Thymus (tissue), 11 donors: ENCODE results near the gene CD6. TPM values are rescaled to one million over a fixed set of nuclear protein-coding genes. Genes with fewer than 3 reads are reported as not detected.

Experiments used
- DNase-seq, 9 donors: peaks; one replicate each; pipeline ENCODE4 v3.0.0-alpha.2; 2013; ENCODE audit warnings: low spot score in 9 of 9, low read depth in 6 of 9, missing footprints in 1 of 9
- H3K27ac ChIP-seq, 2 donors: one replicate each; pipeline ENCODE4 v1.5.1; 2013; ENCODE audit warnings: control low read depth in 1 of 2, low read depth in 1 of 2, low read length in 1 of 2, mild to moderate bottlenecking in 1 of 2, moderate library complexity in 1 of 2
- H3K27me3 ChIP-seq, 2 donors: one replicate each; pipeline ENCODE4 v1.5.1; 2013; ENCODE audit warnings: low read length in 1 of 2; ENCODE audit not compliant: control insufficient read depth in 2 of 2, insufficient read depth in 1 of 2
- H3K36me3 ChIP-seq, 2 donors: one replicate each; pipeline ENCODE4 v1.5.1; 2013; ENCODE audit warnings: low read length in 1 of 2, mild to moderate bottlenecking in 1 of 2, moderate library complexity in 1 of 2; ENCODE audit not compliant: control insufficient read depth in 2 of 2, insufficient read depth in 2 of 2
- H3K4me1 ChIP-seq, 2 donors: one replicate each; pipeline ENCODE4 v1.5.1; 2013; ENCODE audit warnings: low read length in 2 of 2; ENCODE audit not compliant: control insufficient read depth in 2 of 2, insufficient read depth in 2 of 2
- H3K4me3 ChIP-seq, 2 donors: one replicate each; pipeline ENCODE4 v1.5.1; 2013; ENCODE audit warnings: low read length in 2 of 2, control low read depth in 1 of 2, mild to moderate bottlenecking in 1 of 2
- H3K9me3 ChIP-seq, 2 donors: one replicate each; pipeline ENCODE4 v1.5.1; 2013; ENCODE audit warnings: low read length in 1 of 2, mild to moderate bottlenecking in 1 of 2; ENCODE audit not compliant: control insufficient read depth in 2 of 2, insufficient read depth in 1 of 2
- WGBS: extraction: QIAGEN DNeasy Blood & Tissue Kit; methylation state at CpG from one replicate; pipeline ENCODE4 v1.1.7; 2013; 5-methylcytosine and 5-hydroxymethylcytosine counted together
- polyA plus RNA-seq: library from polyadenylated mRNA; stranded (reverse); fragments of 200-250 nt; gene quantifications from one replicate; pipeline ENCODE4 v1.2.3, GENCODE V29; 2013
- total RNA-seq: library from RNA; stranded (reverse); fragments of 120-200 nt; gene quantifications from one replicate; pipeline ENCODE4 v1.2.4, GENCODE V29; 2013
- donor health status: healthy.

The CD6 gene
- total and polyA plus RNA-seq, 2 donors = 30.7 to 74.1 TPM

DNA sequence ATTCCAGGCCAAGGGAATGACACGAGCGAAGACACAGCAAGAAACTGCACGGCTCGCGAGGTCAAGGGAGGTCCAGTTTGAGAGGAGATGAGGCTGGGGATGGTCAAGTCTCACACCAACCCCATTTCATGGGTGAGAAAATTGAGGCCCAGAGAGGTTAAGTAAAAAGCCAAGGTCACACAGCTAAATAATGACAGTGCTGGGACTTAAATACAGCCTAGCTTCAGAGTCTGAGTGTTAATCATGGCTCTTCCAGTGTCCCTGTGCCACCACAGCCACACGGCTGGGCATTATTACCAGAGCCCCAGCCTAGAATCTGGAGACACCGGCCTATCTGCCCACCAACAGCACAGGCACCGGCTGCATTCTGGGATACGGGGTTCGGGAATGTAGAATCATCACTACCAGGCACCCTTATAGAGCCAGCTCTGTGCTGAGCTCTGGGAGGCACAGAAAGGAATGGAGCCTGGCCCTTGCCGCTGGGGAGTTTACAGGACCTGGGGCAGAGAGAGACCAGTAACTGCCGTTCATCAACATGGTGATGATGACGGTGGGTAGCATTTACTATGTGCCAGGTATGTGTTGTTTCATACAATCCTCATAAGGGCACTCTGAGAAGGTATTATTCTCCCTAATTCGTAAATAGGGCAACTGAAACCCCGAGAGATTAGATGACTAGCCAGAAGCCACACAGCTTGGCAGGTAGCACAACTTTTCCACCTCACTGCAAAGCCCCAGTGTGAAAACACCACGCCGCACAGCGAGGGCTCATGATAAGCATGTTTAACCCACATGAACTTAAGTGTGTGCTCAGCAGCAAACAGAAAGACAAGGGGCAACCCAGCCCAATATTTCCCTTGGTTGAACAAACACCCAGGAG, 51.8 kb downstream of the CD6 start:
- peaks cover 23 to 24% of the 10 kb centered on the region in 2 donors for H3K36me3 ChIP-seq
- peak overlapping the region; percentile 74 to 86 for H3K27ac ChIP-seq
- H3K4me3 ChIP-seq = no peak overlapping the region
- peaks cover 1 to 3% of the 10 kb centered on the region in 2 donors for H3K9me3 ChIP-seq
- H3K27me3 ChIP-seq = no peaks in the 10 kb centered on the region
- DNase-seq = peak in 2 of 9 donors; percentile 52 to 72
- 86% methylated on average over 18 of the region's 18 CpGs for WGBS
- H3K4me1 ChIP-seq = peaks cover 63 to 89% of the 10 kb centered on the region in 2 donors

DNA sequence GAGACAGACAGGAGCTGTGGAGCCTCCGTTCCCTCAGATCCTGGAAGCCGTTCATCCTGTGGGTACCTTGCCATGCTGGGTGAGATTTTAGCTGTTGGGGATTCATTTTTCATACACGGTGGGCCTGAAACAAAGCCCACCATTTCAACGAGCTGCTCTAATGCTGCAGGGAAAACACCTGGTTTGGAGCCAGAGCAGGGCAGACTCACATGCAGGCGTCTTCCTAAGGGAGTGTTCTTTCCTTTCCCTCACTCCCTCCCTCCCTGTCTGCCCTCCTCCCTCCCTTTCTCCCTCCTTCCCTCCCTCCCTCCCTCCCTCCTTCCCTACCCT, 52.5 kb downstream of the CD6 start:
- H3K36me3 ChIP-seq = peaks cover 17 to 18% of the 10 kb centered on the region in 2 donors
- H3K9me3 ChIP-seq = peaks cover 1 to 3% of the 10 kb centered on the region in 2 donors
- H3K27me3 ChIP-seq = no peaks in the 10 kb centered on the region
- H3K4me3 ChIP-seq = no peak overlapping the region
- 74% methylated on average over 5 of the region's 5 CpGs for WGBS
- DNase-seq = no peak
- H3K27ac ChIP-seq = peak overlapping the region; percentile 74 to 86
- H3K4me1 ChIP-seq = peaks cover 67 to 95% of the 10 kb centered on the region in 2 donors

- no peaks in the 10 kb centered on the region for H3K27me3 ChIP-seq
Observed at GRCh38 chr11:61024938-61025820, 53.7 kb downstream of the CD6 start.

DNA sequence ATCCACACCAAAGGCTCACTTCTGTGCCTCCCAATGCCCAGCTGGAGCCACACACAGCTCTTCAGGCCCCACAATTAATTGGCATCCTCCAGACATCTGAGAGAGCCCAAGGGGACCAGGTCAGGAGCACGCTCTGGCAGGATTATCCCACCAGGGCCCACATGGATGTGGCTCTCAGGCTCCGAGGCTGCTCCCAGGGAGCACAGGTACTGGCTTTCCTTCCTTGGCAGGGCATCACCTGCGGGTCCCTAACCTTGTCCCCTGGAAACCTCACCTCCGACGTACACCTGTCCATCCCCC, 54.3 kb downstream of the CD6 start:
- H3K4me1 ChIP-seq = peaks cover 67 to 92% of the 10 kb centered on the region in 2 donors
- H3K36me3 ChIP-seq = peaks cover 0 to 2% of the 10 kb centered on the region in 2 donors
- H3K27me3 ChIP-seq = no peaks in the 10 kb centered on the region
- WGBS = 35% methylated on average over 5 of the region's 5 CpGs
- peaks cover 0 to under 1% of the 10 kb centered on the region in 2 donors for H3K9me3 ChIP-seq
- DNase-seq = no peak
- peak overlapping the region; percentile 80 to 87 for H3K27ac ChIP-seq
- H3K4me3 ChIP-seq = no peak overlapping the region

More at GRCh38 chr11:61024938-61025820, 53.7 kb downstream of the CD6 start:
- 96% methylated on average over 14 of the region's 14 CpGs for WGBS
- no peak for DNase-seq
- peaks cover 67 to 96% of the 10 kb centered on the region in 2 donors for H3K4me1 ChIP-seq
- peaks cover 1 to 3% of the 10 kb centered on the region in 2 donors for H3K9me3 ChIP-seq
- H3K27ac ChIP-seq = peak overlapping the region; percentile 80 to 87
- peaks cover 4 to 8% of the 10 kb centered on the region in 2 donors for H3K36me3 ChIP-seq
- no peak overlapping the region for H3K4me3 ChIP-seq

GRCh38 chr11:61026121-61027031, 54.9 kb downstream of the CD6 start:
- DNase-seq = peak; percentile 70 to 96 (median 87)
- no peaks in the 10 kb centered on the region for H3K9me3 ChIP-seq
- peaks cover 68 to 90% of the 10 kb centered on the region in 2 donors for H3K4me1 ChIP-seq
- peak overlapping the region; percentile 1 to 8 for H3K4me3 ChIP-seq
- peak overlapping the region; percentile 87 for H3K27ac ChIP-seq
- no peaks in the 10 kb centered on the region for H3K27me3 ChIP-seq
- 20% methylated on average over 28 of the region's 28 CpGs for WGBS
- H3K36me3 ChIP-seq = peaks cover 0 to 2% of the 10 kb centered on the region in 2 donors

DNA sequence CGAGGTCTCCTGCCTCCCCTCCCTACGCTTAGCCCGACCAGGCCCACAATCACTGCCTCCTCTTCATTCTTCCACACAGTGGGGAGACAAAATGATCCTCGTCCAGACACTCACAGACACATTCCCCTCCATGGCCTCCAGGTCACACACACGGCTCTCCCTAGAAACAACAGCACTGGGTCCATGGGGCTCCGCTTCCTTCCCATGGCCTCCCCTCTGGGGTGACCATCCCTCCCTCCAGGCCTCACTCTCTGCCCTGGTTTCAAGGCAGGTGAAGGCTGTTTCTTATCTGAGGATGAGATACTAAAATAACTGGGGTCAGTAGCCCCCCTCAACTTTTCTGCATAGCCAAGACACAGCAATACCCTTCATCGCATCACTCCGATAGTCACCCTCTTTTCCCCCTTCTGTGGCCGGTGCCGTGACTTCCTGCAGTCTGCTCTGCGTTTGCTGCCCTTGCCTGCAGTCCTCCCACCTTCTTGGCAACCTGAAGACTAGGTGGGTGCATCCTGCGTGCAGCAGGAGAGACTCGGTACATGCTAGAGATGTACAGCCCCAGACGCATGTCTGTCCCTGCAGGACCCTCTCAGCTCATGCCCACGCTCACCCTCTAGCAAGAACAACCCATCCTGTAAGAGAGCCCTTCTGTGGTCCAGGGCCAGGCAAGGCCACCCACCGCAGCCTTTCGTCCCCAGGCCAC, 55.8 kb downstream of the CD6 start:
- Histone ChIP-seq H3K4me3 (peak overlapping the region; percentile 8 to 10), H3K9me3 (no peaks in the 10 kb centered on the region), H3K27me3 (no peaks in the 10 kb centered on the region), H3K27ac (peak overlapping the region; percentile 73 to 87), H3K4me1 (peaks cover 64 to 86% of the 10 kb centered on the region in 2 donors), H3K36me3 (peaks cover 0 to 2% of the 10 kb centered on the region in 2 donors)
- peak in 1 of 9 donors; percentile 51 for DNase-seq
- WGBS = 66% methylated on average over 17 of the region's 17 CpGs

DNA sequence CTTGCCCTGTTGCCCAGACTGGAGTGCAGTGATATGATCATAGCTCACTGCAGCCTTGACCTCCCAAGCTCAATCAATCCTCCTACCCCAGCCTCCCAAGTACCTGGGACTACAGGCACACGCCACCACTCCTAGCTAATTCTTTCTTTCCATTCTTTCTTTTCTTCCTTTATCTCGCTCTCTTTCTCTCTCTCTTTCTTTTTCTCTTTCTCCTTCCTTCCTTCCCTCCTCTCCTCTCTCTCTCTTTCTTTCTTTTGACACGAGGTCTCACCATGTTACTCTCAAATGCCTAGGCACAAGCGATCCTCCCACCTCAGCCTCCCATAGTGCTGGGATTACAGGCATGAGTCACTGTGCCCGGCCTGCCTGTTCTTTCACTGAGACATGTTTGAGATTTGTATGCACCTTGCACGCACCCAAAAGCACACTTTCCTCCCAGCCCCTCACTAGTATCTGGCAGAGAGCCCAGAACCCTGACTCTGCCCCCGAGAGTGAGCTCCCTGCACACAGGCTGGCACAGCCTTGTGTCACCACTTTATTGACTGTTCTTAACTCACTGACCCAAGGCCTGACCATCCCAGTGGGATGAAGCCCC, 56.8 kb downstream of the CD6 start:
- H3K4me1 ChIP-seq = peaks cover 55 to 79% of the 10 kb centered on the region in 2 donors
- DNase-seq = peak in 1 of 9 donors; percentile 69
- H3K36me3 ChIP-seq = peaks cover 0 to 2% of the 10 kb centered on the region in 2 donors
- WGBS = 35% methylated on average over 7 of the region's 7 CpGs
- no peaks in the 10 kb centered on the region for H3K9me3 ChIP-seq
- peak overlapping the region; percentile 73 to 87 for H3K27ac ChIP-seq
- H3K27me3 ChIP-seq = no peaks in the 10 kb centered on the region
- no peak overlapping the region for H3K4me3 ChIP-seq

DNA sequence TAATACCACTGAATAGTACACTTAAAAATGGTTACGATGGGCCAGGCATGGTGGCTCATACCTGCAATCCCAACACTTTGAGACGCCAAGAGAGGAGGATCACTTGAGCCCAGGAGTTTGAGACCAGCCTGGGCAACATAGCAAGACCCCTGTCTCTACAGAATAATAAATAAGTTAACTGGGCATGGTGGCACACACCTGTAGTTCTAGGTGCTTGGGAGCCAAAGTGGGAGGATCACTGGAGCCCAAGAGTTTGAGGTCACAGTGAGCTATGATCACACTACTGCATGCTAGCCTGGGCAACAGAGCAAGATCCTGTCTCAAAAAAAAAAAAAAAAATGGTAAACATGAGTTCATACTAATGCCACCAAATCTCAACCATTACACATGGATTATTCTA, 61.3 kb downstream of the CD6 start:
- 96% methylated on average over 2 of the region's 2 CpGs for WGBS
- peaks cover 23 to 71% of the 10 kb centered on the region in 2 donors for H3K4me1 ChIP-seq
- no peak overlapping the region for H3K27ac ChIP-seq
- no peak for DNase-seq
- H3K27me3 ChIP-seq = no peaks in the 10 kb centered on the region
- no peaks in the 10 kb centered on the region for H3K9me3 ChIP-seq
- peaks cover 0 to 2% of the 10 kb centered on the region in 2 donors for H3K36me3 ChIP-seq
- H3K4me3 ChIP-seq = no peak overlapping the region
